Measurements from ENCODE around the gene SDR39U1.

Gene SDR39U1

GRCh38 chr14:24461336-24461735, 18.8 kb upstream of the SDR39U1 start:
- TF ChIP-seq ZNF560 (tag by site-specific recombination; IDR thresholded peaks at IDR 0.05; ENCODE audit: borderline replicate concordance) = no peak
- no peak for TF ChIP-seq REST (tag by site-specific recombination; IDR thresholded peaks at IDR 0.05)
- no peak for TF ChIP-seq ZNF701 (tag by site-specific recombination; IDR thresholded peaks at IDR 0.05)
- TF ChIP-seq ZNF629 (tag by site-specific recombination; IDR thresholded peaks at IDR 0.05) = no peak
- no peak for TF ChIP-seq ZNF707 (tag by site-specific recombination; IDR thresholded peaks at IDR 0.05)
- TF ChIP-seq ZNF394 (tag by site-specific recombination; IDR thresholded peaks at IDR 0.05; ENCODE audit: borderline replicate concordance) = no peak
- TF ChIP-seq ZNF513 (tag by site-specific recombination; IDR thresholded peaks at IDR 0.05) = no peak
- no peak for TF ChIP-seq GLI4 (tag by site-specific recombination; IDR thresholded peaks at IDR 0.05)
- no peak for TF ChIP-seq KLF8 (tag by site-specific recombination; IDR thresholded peaks at IDR 0.05)
- no peak for TF ChIP-seq ZNF792 (tag by site-specific recombination; IDR thresholded peaks at IDR 0.05)
- TF ChIP-seq ZFP3 (tag by site-specific recombination; IDR thresholded peaks at IDR 0.05; ENCODE audit: low read depth) = no peak
- no peak for TF ChIP-seq ZNF266 (tag by site-specific recombination; IDR thresholded peaks at IDR 0.05; ENCODE audit: low read depth)
- TF ChIP-seq GLI2 (tag by site-specific recombination; IDR thresholded peaks at IDR 0.05; ENCODE audit: borderline replicate concordance, low read depth) = no peak
- ChIA-PET CTCF (interaction anchor here (1.3 kb wide), 1 partner anchor 153 kb away, joined by 4 read pairs; no protein-coding TSS in a partner anchor), POLR2A (no interaction called here)
- H3K4me1 ChIP-seq (ENCODE audit: control insufficient read depth, insufficient read depth, low read length) = 0 out of 2 replicates have a peak, but pooled peaks cover 2% of the 10 kb centered on the region
- peaks cover 0 to 3% of the 10 kb centered on the region in 2 experiments; a peak in 1 of 3 replicates for H3K36me3 ChIP-seq (ENCODE audit: control insufficient read depth in 2 of 2, insufficient read depth in 1 of 2, low read length in 2 of 2)
- no peak overlapping the region for H3K4me3 ChIP-seq (ENCODE audit: low read depth, low read length)
- no peak overlapping the region for H3K27ac ChIP-seq (ENCODE audit: extremely low read depth, low read depth, low read length)
- no peaks in the 10 kb centered on the region for H3K9me3 ChIP-seq (ENCODE audit: control insufficient read depth, insufficient read depth, low read depth, low read length)

GRCh38 chr14:24459331-24459730, 16.8 kb upstream of the SDR39U1 start:
- ChIA-PET POLR2A (no interaction called here), CTCF (no interaction called here)
- 0 out of 2 replicates have a peak, but pooled peaks cover 2% of the 10 kb centered on the region for H3K4me1 ChIP-seq (ENCODE audit: control insufficient read depth, insufficient read depth, low read length)
- TF ChIP-seq ZNF677 (tag by site-specific recombination; IDR thresholded peaks at IDR 0.05) = no peak
- no peak for TF ChIP-seq ZNF692 (tag by site-specific recombination; IDR thresholded peaks at IDR 0.05)
- no peak for TF ChIP-seq OVOL3 (tag by site-specific recombination; IDR thresholded peaks at IDR 0.05)
- TF ChIP-seq GLI2 (tag by site-specific recombination; IDR thresholded peaks at IDR 0.05; ENCODE audit: borderline replicate concordance, low read depth) = no peak
- TF ChIP-seq ZNF398 (tag by site-specific recombination; IDR thresholded peaks at IDR 0.05) = no peak
- no peak for TF ChIP-seq SP7 (tag by site-specific recombination; IDR thresholded peaks at IDR 0.05)
- no peak for TF ChIP-seq REST (tag by site-specific recombination; IDR thresholded peaks at IDR 0.05)
- H3K4me3 ChIP-seq (ENCODE audit: low read depth, low read length) = no peak overlapping the region
- H3K36me3 ChIP-seq (ENCODE audit: control insufficient read depth in 2 of 2, insufficient read depth in 1 of 2, low read length in 2 of 2) = peaks cover 0 to 3% of the 10 kb centered on the region in 2 experiments; a peak in 1 of 3 replicates
- H3K27ac ChIP-seq (ENCODE audit: extremely low read depth, low read depth, low read length) = no peak overlapping the region
- H3K9me3 ChIP-seq (ENCODE audit: control insufficient read depth, insufficient read depth, low read depth, low read length) = no peaks in the 10 kb centered on the region
